Endothelial cell of hepatic sinusoid (primary cell): ENCODE results near the gene COL4A2.

Experiments used
- in situ Hi-C: cut with HindIII; loops from 2 replicates; pipeline ENCODE4 v1.10.0; 2017; ENCODE audit warnings: low sequenced_read_pairs

The COL4A2 gene

DNA sequence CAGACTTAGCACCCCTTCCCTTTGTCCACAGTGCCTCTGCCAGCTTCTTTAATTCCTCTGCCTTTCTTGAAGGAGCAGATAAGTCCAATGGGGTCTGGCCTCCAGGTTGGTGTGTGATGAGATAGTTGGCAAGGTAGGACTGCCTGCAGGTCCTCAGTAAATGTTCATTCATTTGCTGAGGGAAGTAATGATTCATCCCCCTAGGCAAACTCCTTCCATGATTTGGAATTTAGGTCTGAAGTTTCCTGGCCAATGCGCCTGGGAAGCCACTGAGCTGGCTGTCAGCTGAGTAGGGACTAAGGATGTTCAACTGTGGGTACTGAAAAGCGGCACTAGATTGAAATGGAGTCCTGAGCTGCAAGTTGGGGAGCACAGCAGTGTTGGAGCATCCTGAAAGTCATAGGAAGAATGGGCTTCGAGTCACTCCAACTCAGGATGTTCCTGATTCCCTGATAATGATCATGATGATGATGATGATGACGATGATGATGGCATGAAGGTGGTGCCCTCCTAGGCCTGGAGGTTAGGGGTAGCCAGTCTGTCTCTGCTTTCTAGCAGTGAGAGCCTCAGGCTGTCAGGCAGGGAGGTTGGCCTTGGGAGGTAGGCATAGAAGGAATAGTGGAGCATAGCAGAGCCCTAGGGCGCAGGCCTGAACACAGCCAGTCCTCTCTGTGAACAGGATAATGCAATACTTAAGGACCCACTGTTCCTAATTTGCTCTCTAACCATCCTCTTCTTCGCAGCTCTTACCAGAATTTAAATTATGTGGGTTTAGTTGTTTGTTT lies 44.7 kb downstream of the COL4A2 start:
- in situ Hi-C loops = no loop called here

DNA sequence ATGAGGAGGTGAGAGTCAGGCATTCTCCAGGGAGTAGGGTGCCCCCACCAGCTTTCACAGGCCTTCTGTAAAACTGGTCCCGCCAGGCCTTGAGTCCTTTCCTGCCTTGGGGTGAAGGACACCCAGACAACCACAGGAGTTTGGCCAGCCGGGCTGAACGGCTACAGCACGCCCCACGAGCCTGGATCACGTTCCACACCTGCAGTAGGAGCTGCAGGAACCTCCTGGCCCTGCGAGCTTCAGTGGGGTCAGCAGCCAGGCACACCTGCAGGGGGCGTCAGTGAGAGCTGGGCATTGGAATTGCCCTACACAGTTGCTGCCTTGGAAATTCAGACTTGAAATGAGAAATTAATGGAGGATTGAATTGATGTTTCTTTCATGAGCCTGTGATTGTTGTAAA lies 45.7 kb downstream of the COL4A2 start:
- in situ Hi-C loops = no loop called here

DNA sequence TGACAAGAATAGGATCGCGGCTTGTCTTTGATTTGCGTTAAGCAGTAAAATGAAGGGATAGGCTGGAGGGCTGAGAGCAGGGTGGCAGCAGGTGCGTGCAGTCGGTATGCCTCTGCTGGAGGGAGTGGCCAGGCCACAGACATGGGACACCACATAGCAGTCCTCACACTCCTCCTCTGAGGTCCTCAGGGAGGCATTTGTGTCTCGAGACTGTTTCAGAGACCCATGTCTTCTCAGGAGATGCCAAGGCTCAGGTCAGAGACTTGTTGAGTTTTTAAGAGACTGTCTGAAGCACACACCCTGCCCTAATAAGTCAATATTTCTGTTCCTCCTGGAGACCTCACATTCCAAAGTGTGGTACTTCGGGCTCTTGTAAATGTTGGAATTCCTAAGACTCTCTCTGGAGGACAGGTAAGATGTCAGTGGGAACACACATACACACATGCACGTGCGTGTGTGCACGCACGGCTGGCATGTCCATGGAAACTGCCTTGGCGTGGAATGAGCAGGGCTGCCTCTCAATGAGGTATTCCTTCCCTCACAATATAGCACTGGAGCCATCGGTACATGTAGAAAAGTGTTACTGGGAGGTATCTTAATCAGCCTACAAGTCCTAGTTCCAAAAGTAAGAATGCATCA lies 46.4 kb downstream of the COL4A2 start:
- in situ Hi-C loops = no loop called here

DNA sequence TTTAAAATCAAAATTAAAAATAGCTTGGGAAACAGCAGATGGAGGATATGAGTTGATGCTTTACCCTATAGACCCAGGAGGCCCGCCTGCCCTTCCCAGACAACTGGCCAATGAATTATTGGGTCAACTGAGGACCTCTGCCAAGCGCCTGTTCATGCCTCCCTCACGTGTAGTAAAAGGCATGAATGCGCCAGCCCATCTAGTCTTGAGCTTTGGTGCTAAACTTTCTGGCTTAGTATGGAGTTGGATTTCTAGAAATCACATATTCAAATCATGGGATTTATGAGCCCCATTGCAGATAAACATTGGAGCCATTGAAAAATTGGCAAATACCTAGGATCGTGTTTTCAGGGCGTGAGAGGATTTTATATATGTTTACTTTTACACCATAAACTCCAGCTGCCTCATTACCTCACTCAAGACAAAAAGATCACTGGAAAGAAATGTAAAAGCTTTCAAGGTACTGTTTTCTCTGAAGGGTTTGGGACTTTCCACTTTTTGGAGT lies 47.1 kb downstream of the COL4A2 start:
- in situ Hi-C loops = no loop called here

DNA sequence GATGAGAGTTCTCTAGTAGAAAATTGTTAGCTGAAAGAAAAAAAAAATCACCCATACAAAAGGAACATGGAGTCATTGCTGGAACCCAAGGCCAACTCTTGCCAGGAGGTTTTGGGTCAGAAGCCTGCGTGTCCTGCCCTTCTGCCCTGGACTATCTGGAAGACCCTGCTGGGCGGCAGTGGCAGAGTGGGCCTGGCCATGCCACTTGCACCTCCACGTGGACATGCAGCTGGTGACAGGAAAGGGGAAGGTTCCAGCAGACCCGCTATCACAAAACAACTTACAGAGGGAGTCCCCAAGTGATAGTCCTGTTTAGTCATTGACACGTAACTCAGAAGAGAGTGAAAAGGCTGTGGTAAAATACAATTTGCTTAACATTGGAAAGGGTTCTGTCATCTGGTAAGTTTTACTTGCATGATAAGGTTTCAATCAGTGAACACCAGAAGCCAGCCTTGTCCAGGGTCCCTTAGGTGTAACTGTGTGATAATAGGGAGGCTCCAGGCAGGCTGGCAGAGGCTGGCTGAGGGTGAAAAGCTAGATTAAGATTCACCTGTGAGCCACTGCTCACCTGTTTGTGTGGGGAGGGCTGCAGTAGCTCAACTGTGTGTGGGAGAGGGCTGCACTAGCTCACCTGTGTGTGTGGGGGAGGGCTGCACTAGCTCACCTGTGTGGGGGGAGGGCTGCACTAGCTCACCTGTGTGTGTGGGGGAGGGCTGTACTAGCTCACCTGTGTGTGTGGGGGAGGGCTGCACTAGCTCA lies 47.8 kb downstream of the COL4A2 start:
- in situ Hi-C loops = no loop called here

DNA sequence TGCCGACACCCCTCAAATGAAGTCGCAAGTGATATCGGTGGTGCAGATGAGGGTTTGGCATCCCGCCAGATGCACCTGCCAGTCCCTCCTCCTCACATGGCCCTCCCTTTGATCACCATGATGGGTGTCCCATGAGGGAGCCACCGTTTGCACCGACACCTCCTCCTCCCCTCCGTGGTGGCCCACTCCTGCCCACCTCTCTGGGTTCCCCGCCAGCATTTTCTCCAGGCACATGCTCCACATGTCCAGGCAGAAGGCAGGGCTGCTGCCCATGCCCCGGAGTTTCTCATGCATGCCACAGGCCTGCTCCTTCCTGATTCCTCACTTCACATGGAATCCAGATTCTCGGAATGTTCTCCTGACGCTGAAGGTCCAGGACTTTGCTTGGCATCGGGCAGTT lies 49.3 kb downstream of the COL4A2 start:
- in situ Hi-C loops = no loop called here

DNA sequence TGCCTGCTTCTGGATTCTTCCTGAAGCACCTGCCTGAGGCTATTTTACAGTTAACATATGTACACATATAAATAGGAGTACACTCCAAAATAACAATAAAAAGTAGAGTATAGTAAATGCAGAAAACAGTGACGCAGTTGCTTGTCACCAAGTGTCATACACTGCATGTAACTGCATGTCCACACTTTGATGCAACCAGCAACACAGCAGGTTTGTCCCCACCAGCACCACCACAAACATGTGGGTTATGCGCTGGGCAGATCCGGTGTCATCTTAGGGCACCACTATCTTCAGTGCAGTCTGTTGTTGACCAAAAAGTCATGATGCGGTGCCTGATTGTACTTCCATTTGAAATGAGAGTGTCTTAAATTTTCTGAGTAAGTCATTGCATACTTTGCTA lies 51.3 kb downstream of the COL4A2 start:
- in situ Hi-C loops = no loop called here

DNA sequence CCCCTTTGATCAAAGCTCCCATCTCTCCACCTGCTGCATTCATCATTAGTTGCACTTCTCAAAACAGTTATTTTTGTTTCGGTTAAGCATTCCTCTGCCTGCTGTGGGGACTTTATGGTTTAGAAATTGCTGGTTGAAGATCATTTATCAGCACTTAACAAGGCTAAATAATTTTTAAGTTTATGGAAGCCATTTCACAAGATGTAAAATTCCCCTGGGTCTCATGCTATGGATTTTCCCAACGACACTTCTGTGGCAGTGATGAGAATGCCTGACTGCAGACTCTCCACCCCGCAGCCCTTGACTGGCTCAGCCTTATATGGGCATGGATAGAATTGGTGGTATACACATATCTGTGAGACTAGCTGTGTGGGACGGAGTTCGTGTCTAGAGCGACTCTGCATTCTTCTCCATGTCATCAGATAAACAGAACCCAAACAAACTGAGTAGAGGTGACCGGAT lies 52.8 kb downstream of the COL4A2 start:
- in situ Hi-C loops = no loop called here

DNA sequence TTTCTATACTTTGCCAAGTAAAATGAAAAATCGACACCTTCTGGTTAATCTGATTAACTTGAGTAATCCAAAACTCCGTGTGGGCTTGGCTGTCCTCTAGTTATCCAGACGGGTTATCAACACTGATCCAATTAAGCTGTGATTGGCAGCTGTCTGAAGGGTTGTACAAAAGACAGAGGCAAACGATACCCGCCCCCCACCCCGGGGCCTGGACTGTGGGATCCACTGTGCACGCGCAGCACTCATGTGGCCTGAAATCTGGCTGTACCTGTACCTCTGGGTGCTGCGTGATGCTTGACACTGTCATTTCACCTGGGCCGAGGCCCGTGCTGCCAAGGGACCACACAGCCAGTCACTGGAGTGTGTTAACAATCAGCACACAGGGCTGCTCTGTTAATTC lies 53.5 kb downstream of the COL4A2 start:
- in situ Hi-C loops = no loop called here

DNA sequence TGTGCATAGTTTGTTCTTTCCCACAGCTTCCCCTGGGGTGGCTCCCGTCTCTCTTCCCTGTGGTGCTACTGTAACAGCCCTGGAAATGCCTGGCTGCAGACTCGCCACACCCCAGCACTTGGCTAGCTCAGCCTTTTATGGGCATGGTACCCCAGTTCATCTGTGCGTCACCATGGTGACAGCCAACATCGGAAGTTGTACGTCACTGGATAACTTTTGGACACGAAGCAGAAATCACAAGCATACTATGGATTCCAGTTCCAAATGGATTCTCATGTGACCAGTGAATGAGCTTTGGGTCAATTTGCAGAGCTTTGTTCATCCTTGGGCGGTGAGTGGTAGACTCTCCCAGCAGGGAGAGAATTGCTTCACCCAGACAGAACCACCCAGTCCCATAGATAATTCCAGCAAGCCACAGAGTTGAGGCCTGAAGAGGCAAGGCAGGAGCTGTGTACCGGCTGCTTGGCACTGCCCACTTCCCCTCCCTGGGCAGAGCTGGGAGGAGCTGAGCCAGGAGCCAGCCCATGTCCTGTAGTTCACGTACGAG lies 54.4 kb downstream of the COL4A2 start:
- in situ Hi-C loops = no loop called here

DNA sequence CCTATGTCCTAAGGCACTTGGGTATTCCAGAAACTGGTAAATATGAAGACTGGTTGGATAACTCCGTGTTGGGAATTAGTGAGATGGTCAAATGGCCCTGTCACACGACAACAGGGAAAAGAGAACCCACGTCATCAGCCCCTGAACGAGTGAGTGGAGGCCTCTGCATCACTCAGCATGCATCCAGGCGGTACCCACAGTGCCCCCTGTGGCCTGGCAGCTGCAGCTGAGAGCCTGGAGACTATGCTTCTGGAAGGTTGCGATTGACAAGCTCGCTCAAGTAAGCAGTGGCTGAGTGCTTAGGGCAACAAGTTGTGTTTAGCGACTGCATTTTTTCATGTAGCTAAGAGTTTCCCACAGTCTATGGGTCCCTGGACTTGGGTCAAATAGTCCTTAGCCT lies 55.9 kb downstream of the COL4A2 start:
- in situ Hi-C loops = no loop called here

DNA sequence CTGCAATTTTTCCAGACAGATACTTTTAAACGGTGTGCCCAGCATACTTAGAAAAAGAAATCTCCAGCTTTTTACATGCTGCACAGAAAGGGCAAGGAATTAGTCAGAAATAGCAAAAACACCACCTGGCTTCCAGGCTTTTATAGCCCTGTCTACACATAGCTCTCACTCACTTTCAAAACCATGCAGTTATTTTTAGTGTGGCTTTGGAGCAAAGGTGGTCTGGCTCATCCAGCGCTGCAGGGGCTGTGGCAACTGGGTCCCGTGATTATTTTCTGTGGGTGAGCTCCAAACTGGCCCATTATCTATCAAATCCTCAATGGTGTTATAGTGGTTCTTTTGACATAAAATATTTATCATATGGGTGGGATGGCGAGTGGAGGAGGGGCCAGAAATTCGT lies 57.0 kb downstream of the COL4A2 start:
- in situ Hi-C loops = no loop called here

DNA sequence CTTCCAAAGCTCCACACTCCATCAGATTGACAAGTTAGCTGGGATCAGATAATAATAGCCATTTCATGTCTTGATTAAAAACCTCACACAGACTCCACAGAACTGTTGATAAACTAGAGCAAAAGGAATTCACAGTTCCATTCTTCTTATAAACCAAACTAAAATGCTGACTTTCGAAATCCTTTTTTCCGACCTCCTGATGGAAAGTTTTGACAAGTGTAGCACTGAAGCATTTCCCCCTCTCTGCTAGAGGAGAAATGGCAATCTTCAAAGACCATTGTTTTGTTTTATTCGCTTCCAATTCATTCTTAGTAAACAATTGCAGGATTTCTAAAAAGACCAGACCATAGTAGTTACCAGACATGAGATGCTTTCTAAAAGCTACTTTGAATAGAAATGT lies 58.8 kb downstream of the COL4A2 start:
- in situ Hi-C loops = no loop called here

DNA sequence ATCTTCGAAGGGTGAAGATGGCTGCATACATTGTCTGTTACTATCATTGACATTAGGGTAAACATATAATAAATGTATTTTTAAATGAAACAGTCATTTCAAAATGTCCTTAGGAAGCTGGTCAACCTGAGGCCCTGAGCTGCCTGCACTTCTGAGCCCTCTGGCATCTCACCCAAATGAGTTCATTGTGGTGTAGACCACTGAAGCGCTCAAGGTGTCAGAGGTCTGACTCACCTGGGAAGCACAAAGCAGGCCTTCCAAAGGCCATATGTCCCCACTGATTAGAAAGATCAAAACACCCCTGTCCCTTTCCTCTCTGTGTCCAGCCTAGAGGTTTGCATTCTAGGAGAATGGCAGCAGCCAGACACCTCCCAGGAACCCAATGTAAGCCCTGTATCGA lies 59.6 kb downstream of the COL4A2 start:
- in situ Hi-C loops = no loop called here

DNA sequence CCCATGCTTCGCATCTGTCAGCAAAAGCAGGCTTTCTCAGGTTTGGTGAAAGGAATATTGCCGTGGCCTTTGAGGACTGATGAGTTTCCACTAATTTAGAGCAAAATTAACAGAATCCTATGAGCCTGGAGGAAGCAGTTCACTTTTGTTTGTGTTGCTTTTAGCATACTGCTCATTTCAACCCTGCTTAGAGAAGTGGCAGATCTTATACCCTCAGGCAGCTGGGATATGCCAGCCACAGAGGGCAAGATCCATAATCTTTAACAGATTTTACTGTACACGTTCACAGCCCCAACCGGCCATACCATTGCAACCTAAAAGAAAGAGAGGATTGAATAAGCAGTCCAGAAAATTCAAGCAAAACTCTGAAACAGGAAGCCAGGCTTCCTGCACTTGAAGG lies 60.5 kb downstream of the COL4A2 start:
- in situ Hi-C loops = no loop called here

DNA sequence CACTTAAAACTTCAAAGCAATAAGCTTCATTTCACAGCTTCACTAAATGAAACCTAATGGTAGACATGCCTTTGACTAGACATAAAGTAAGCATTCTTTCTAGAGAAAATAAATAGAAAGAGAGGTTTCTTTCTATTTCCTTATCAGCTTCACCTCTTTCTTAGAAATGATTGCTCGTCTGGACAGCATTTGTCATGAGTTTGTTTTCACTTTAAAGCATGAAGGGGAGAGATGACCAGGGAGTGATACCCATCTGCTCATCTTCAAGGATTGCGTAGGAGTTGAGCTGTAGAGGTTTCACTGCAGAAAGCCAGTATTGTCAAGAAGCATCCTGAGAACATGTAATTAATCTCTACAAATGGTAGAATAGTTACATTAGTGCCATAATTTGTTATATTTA lies 61.3 kb downstream of the COL4A2 start:
- in situ Hi-C loops = no loop called here

DNA sequence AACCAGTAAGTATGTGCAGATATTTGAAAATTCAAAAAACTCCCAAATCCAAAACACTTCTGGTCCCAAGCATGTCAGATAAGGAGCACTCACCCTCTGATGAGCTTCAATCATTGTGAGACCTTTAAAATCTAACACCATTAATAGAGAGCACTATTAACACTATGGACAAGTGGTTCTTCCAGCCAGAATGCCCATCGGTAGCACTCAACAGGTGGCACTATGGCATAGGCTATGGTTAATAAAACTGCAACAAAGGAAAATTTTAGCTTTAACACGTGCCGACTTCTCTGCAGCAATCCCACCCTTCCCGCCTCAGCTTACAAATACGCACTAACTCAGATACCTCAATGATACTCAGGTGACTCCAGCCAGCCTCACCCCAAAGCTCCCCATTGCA lies 62.3 kb downstream of the COL4A2 start:
- in situ Hi-C loops = no loop called here

DNA sequence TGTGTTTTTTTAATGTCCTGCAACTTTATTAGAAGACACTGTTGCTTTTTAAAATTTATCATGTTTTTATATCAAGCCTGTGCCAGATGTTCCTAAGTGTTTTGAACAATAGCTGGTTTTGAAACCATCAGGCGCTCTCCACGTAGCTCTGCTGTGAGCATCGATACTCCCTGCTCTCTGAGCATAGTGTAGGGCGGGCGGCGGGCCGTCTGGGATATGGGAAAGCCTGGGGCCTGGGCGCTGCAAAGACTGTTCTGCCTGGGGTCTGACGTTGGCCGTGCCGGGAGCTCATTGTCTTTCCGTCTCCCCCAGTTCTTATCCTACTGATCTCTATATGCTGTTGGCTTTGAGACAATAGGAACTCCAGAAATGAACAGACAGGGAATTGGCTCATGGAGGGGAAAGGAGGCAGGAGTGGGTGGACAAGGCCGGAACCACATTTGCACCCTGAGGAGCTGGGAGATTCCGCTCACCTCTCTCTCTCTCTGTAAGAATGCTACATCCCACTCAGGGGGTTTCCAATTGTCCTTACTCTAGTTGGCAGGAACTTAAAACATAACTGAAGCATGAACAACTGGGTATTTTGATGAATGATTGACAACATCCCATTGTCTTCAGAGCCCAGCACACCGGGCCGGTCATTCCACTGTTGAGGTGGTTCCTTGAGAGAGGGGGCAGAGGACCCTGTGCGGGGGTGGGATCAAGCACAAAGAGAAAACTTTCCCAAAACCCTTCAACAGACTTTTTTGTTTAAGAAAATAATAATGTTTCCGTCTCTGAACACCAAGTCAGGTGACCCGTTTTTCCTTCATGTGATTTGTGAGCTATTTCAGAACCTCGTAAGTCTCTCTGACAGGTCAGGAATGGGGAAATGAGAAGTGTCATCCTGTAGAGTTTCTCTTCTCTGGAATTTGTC lies 64.7 kb downstream of the COL4A2 start:
- in situ Hi-C loops = no loop called here

DNA sequence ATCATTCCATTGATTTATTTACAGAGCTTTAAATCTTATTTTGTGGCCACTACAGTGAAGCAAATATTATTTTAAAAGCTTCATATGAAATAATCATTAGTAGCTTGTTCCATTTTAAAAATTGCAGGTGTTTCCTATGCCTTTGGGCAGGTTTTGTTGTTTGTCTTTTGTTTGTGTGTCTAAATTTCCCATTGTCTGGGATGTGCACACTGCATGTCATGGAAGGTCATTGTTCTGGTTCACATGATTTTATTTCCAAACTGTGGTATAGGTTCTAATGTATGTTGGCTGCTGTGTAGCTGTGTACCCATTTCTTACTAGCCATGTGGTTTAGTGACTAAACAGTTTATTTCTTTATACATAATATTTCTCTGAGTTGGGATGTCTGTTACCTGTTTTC lies 65.6 kb downstream of the COL4A2 start:
- in situ Hi-C loops = no loop called here

DNA sequence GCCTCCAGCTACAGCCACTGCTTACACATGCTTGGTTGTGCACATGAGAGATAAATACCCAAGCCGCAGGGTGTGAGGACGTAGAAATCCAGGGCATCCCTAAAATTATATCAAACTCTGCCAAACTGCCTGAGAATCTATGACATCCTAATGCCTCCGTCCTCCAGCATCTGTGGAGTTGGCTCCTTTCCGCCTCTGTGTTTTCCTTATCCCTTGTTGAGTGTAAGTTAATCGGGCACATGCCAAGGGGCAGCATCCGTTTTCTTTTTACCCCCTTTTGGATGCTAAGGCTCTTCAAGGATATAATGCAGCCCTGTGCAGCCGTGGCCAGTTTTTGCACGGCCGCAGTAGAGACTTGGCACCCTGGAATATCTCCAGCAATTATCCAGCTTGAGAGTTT lies 66.5 kb downstream of the COL4A2 start:
- in situ Hi-C loops = no loop called here
